Gastrocnemius medialis (tissue), 4 donors: ENCODE results near the gene PRICKLE2. TPM values are rescaled to one million over a fixed set of nuclear protein-coding genes. Genes with fewer than 3 reads are reported as not detected.

Experiments used
- ATAC-seq, 2 donors: fragments of 150-250 bp; one replicate each; pipeline ENCODE4 v1.9.1; 2016
- DNase-seq, 2 donors: peaks; one replicate each; pipeline ENCODE4 v3.0.0-alpha.2; 2019
- H3K27ac ChIP-seq, 4 donors: fragments of 200-600 bp; sonication (generic); 1 replicate in 1 of 4; 2 replicates in 3 of 4; pipeline ENCODE4 v1.5.1; 2016 to 2018; ENCODE audit warnings: mild to moderate bottlenecking in 2 of 4, moderate library complexity in 1 of 4
- H3K27me3 ChIP-seq, 3 donors: fragments of 200-600 bp; sonication (generic) in 2 of 3; 1 replicate in 1 of 3; 2 replicates in 2 of 3; pipeline versions ENCODE4 v1.5.1 to v1.6.0; 2016 to 2019; ENCODE audit warnings: mild to moderate bottlenecking in 1 of 3, moderate library complexity in 1 of 3
- H3K36me3 ChIP-seq, 2 donors: fragments of 200-600 bp; sonication (generic) in 1 of 2; one replicate each; pipeline ENCODE4 v1.5.1; 2017 to 2018
- H3K4me1 ChIP-seq, 2 donors: fragments of 200-600 bp; sonication (generic) in 1 of 2; one replicate each; pipeline ENCODE4 v1.5.1; 2016 to 2017; ENCODE audit warnings: mild to moderate bottlenecking in 2 of 2
- H3K4me3 ChIP-seq, 4 donors: fragments of 200-600 bp; sonication (generic) in 3 of 4; 1 replicate in 1 of 4; 2 replicates in 3 of 4; pipeline ENCODE4 v1.5.1; 2016 to 2019; ENCODE audit warnings: mild to moderate bottlenecking in 2 of 4
- H3K9me3 ChIP-seq, 3 donors: fragments of 200-600 bp; sonication (generic) in 2 of 3; 1 replicate in 1 of 3; 2 replicates in 2 of 3; pipeline ENCODE4 v1.5.1; 2016 to 2019
- POLR2A ChIP-seq, 2 donors: fragments of 450-650 bp; IDR thresholded peaks; one replicate each; pipeline ENCODE4 v1.6.1; 2017; ENCODE audit warnings: antibody characterized with exemption in 2 of 2, mild to moderate bottlenecking in 2 of 2, moderate library complexity in 2 of 2
- in situ Hi-C, 4 donors: fragments of 200-750 bp; cut with MboI; loops; one replicate each; pipeline versions ENCODE4 v1.15.0 to v1.8.0; 2017; ENCODE audit warnings: low sequenced_read_pairs in 4 of 4
- intact Hi-C: fragments of 100-400 bp; cut with DNase I; formaldehyde crosslinking; loops from one replicate; pipeline ENCODE4 v1.15.1; 2023; ENCODE audit warnings: low total_unique reads
- total RNA-seq, 4 donors: library from RNA; depleted of rRNA; stranded (reverse); fragments of >200 nt; gene quantifications; one replicate each; pipeline versions ENCODE4 v1.1.0 to v1.2.3, GENCODE V29; 2016
- TF ChIP-seq, protein P1 (sequence below), 5 experiments: fragments of 450-650 bp in 3 of 5; fragments of 200-600 bp in 2 of 5; sonication (generic) in 2 of 5; IDR thresholded peaks in 4 of 5; conservative IDR thresholded peaks in 1 of 5; 1 replicate in 4 of 5; 2 replicates in 1 of 5; pipeline ENCODE4 v1.5.1; 2016 to 2019; ENCODE audit warnings: antibody characterized with exemption in 5 of 5, mild to moderate bottlenecking in 3 of 5, moderate library complexity in 3 of 5

PRICKLE2 gene
- total RNA-seq, 4 donors from 2014 or later, result 3.6 to 6.7 (median 4.6) TPM

GRCh38 chr3:64185436-64185835 lies 39.8 kb downstream of the PRICKLE2 start:
- no peak for DNase-seq
- Histone ChIP-seq H3K27ac (no peak overlapping the region), H3K4me3 (no peak overlapping the region), H3K9me3 (no peaks in the 10 kb centered on the region), H3K36me3 (no peaks in the 10 kb centered on the region), H3K27me3 (no peaks in the 10 kb centered on the region), H3K4me1 (peaks cover 22 to 36% of the 10 kb centered on the region in 2 donors)
- no peak for ATAC-seq
- in situ Hi-C loops (no loop called here), intact Hi-C loops (loop anchor here (5.0 kb wide), 2 partner anchors 37 to 82 kb away; no protein-coding TSS in a partner anchor)
- TF ChIP-seq, protein P1, sequence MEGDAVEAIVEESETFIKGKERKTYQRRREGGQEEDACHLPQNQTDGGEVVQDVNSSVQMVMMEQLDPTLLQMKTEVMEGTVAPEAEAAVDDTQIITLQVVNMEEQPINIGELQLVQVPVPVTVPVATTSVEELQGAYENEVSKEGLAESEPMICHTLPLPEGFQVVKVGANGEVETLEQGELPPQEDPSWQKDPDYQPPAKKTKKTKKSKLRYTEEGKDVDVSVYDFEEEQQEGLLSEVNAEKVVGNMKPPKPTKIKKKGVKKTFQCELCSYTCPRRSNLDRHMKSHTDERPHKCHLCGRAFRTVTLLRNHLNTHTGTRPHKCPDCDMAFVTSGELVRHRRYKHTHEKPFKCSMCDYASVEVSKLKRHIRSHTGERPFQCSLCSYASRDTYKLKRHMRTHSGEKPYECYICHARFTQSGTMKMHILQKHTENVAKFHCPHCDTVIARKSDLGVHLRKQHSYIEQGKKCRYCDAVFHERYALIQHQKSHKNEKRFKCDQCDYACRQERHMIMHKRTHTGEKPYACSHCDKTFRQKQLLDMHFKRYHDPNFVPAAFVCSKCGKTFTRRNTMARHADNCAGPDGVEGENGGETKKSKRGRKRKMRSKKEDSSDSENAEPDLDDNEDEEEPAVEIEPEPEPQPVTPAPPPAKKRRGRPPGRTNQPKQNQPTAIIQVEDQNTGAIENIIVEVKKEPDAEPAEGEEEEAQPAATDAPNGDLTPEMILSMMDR (IDR thresholded peaks at IDR 0.05 in 4 of 5, conservative IDR thresholded peaks at IDR 0.05 in 1 of 5), result no peak
- TF ChIP-seq POLR2A (IDR thresholded peaks at IDR 0.05), result no peak

DNA sequence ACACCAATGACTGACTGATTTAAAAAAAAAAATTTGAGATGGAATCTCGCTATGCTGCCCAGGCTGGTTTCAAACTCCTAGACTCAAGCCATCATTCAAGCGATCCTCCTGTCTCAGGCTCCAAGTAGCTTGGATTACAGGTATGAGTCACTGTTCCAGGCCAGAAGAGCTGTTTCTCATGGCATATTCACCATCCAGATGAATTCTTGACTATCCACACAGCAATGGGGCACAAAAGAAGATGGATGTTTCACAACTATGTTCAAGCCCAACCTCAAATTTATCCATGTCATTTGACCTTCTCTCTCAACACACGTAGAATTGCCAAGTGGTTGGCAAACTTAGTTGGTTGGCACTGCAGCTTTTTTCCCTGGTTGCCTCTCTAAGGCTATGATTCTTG lies 40.6 kb downstream of the PRICKLE2 start:
- Histone ChIP-seq H3K4me1 (peaks cover 21 to 32% of the 10 kb centered on the region in 2 donors), H3K27me3 (no peaks in the 10 kb centered on the region), H3K36me3 (no peaks in the 10 kb centered on the region), H3K9me3 (no peaks in the 10 kb centered on the region), H3K4me3 (no peak overlapping the region), H3K27ac (no peak overlapping the region)
- TF ChIP-seq, protein P1 (IDR thresholded peaks at IDR 0.05 in 4 of 5, conservative IDR thresholded peaks at IDR 0.05 in 1 of 5), result no peak
- TF ChIP-seq POLR2A (IDR thresholded peaks at IDR 0.05), result no peak
- DNase-seq (no peak), ATAC-seq (peak; percentile 21 to 32)
- intact Hi-C loops, result loop anchor here (5.0 kb wide), 2 partner anchors 38 to 83 kb away; no protein-coding TSS in a partner anchor
- in situ Hi-C loops, result no loop called here

DNA sequence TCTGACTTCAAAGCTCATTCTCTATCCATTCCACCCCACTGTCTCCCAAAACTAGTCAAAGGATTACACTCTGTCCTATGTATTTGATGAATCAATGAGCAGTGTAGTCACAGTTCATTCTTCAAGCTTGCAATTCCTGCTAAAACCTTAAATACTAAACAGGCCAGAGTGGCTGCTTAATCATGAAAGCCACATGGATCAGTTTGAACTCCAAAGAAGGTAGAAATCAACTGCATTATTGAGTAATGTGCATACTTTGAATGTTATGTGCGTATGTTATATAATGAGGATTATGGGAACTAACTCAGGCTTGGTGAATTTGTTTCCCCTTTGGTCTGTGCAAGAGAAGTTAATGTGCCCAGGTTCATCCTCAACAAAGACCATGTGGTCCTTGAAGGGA lies 45.4 kb downstream of the PRICKLE2 start:
- H3K4me3 ChIP-seq, result no peak overlapping the region
- TF ChIP-seq POLR2A (IDR thresholded peaks at IDR 0.05), result no peak
- TF ChIP-seq, protein P1 (IDR thresholded peaks at IDR 0.05 in 4 of 5, conservative IDR thresholded peaks at IDR 0.05 in 1 of 5), result no peak
- ATAC-seq, result no peak
- intact Hi-C loops, result no loop called here
- no peak overlapping the region for H3K27ac ChIP-seq
- H3K4me1 ChIP-seq, result no peaks in the 10 kb centered on the region
- no peak for DNase-seq
- H3K9me3 ChIP-seq, result no peaks in the 10 kb centered on the region
- H3K36me3 ChIP-seq, result no peaks in the 10 kb centered on the region
- in situ Hi-C loops, result no loop called here
- no peaks in the 10 kb centered on the region for H3K27me3 ChIP-seq

- no peaks in the 10 kb centered on the region for H3K36me3 ChIP-seq
- H3K27me3 ChIP-seq, result no peaks in the 10 kb centered on the region
- TF ChIP-seq POLR2A (IDR thresholded peaks at IDR 0.05), result no peak
- TF ChIP-seq, protein P1 (IDR thresholded peaks at IDR 0.05 in 4 of 5, conservative IDR thresholded peaks at IDR 0.05 in 1 of 5), result no peak
- H3K9me3 ChIP-seq, result no peaks in the 10 kb centered on the region
- in situ Hi-C loops, result no loop called here
- H3K4me1 ChIP-seq, result no peaks in the 10 kb centered on the region
- no peak overlapping the region for H3K27ac ChIP-seq
- ATAC-seq, result no peak
- intact Hi-C loops, result no loop called here
- H3K4me3 ChIP-seq, result no peak overlapping the region
- DNase-seq, result no peak
These were observed 46.0 kb downstream of the PRICKLE2 start for GRCh38 chr3:64179249-64179648.

DNA sequence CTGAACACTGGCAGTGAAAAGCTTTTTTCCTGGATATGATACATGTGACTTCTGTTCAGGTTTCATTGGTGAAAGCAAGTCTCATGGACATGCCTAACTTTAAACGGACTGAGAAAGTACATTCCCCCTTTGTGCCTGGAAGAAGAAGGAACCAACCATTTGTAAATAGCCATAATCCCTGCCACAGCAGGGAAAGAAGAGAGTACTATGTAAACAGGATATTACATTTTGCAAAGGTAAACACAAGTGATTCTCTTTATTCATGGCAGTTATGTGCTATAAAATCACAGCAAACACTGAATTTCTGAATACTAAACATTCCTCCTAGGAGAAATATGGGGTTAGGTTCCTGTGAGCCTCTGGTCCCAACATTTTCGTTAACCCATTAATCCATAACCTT lies 46.8 kb downstream of the PRICKLE2 start:
- Histone ChIP-seq H3K27me3 (no peaks in the 10 kb centered on the region), H3K36me3 (no peaks in the 10 kb centered on the region), H3K27ac (no peak overlapping the region), H3K4me1 (no peaks in the 10 kb centered on the region), H3K9me3 (no peaks in the 10 kb centered on the region), H3K4me3 (no peak overlapping the region)
- in situ Hi-C loops (no loop called here), intact Hi-C loops (no loop called here)
- DNase-seq, result no peak
- ATAC-seq, result no peak
- no peak for TF ChIP-seq POLR2A (IDR thresholded peaks at IDR 0.05)
- TF ChIP-seq, protein P1 (IDR thresholded peaks at IDR 0.05 in 4 of 5, conservative IDR thresholded peaks at IDR 0.05 in 1 of 5), result no peak
